BE2C (cell line): ENCODE measurements around the gene PLA2G2C.

Experiments used
- DNase-seq: peaks from one replicate; pipeline ENCODE4 v3.0.0-alpha.2; 2020
- H3K27me3 ChIP-seq: fragments of 250-450 bp; sonication (Bioruptor Pico); 2 replicates; pipeline ENCODE4 v1.5.1; 2020; ENCODE audit warnings: mild to moderate bottlenecking
- H3K36me3 ChIP-seq: fragments of 250-450 bp; sonication (Bioruptor Pico); 2 replicates; pipeline ENCODE4 v1.5.1; 2020; ENCODE audit warnings: mild to moderate bottlenecking
- H3K4me1 ChIP-seq: fragments of 250-450 bp; sonication (Bioruptor Pico); 2 replicates; pipeline ENCODE4 v1.5.1; 2020
- H3K4me3 ChIP-seq: 2 replicates; pipeline ENCODE4 v1.5.1; 2011; ENCODE audit warnings: low read depth, low read length
- H3K9me3 ChIP-seq: fragments of 250-450 bp; sonication (Bioruptor Pico); 2 replicates; pipeline ENCODE4 v1.5.1; 2020
- CTCF ChIP-seq: IDR thresholded peaks from 2 replicates; pipeline ENCODE4 v1.5.1; 2012; ENCODE audit warnings: mild to moderate bottlenecking, low read depth, low read length

The PLA2G2C gene

DNA sequence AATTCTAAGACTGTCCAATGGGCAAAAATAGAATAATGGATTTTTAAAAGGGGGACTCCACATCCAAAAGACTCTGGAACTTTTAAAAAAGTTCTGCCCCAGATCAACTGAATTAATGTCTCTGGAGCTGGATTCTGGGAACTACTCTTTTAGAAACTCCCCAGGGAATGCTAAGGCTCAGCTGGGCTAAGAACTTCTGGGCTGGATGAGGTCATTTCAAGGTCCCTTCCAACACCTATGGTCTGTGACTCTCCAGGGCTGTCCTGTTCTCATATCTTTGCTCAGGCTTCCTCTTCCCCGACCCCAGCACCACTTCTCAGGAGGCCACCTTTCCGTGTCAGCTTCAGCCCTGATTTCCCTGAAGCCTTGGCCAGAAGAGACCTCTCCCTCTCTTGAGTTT lies 13.5 kb upstream of the PLA2G2C start:
- TF ChIP-seq CTCF, result no peak
- Histone ChIP-seq H3K4me3 (no peak overlapping the region), H3K27me3 (no peaks in the 10 kb centered on the region), H3K4me1 (no peaks in the 10 kb centered on the region), H3K9me3 (no peaks in the 10 kb centered on the region), H3K36me3 (no peaks in the 10 kb centered on the region)
- DNase-seq, result no peak

- Histone ChIP-seq H3K36me3 (no peaks in the 10 kb centered on the region), H3K4me3 (no peak overlapping the region), H3K4me1 (no peaks in the 10 kb centered on the region), H3K27me3 (no peaks in the 10 kb centered on the region), H3K9me3 (no peaks in the 10 kb centered on the region)
- no peak for TF ChIP-seq CTCF
- no peak for DNase-seq
Observed at GRCh38 chr1:20199403-20199802, 13.1 kb upstream of the PLA2G2C start.

GRCh38 chr1:20198918-20199317 lies 12.6 kb upstream of the PLA2G2C start:
- Histone ChIP-seq H3K4me1 (no peaks in the 10 kb centered on the region), H3K36me3 (no peaks in the 10 kb centered on the region), H3K27me3 (no peaks in the 10 kb centered on the region), H3K4me3 (no peak overlapping the region), H3K9me3 (no peaks in the 10 kb centered on the region)
- DNase-seq, result no peak
- no peak for TF ChIP-seq CTCF

GRCh38 chr1:20198296-20198695 lies 12.0 kb upstream of the PLA2G2C start:
- H3K4me1 ChIP-seq, result no peaks in the 10 kb centered on the region
- no peak for TF ChIP-seq CTCF
- no peaks in the 10 kb centered on the region for H3K27me3 ChIP-seq
- H3K4me3 ChIP-seq, result no peak overlapping the region
- DNase-seq, result no peak
- no peaks in the 10 kb centered on the region for H3K36me3 ChIP-seq
- H3K9me3 ChIP-seq, result no peaks in the 10 kb centered on the region

GRCh38 chr1:20197329-20197791 lies 11.0 kb upstream of the PLA2G2C start:
- H3K4me1 ChIP-seq, result no peaks in the 10 kb centered on the region
- H3K36me3 ChIP-seq, result no peaks in the 10 kb centered on the region
- H3K4me3 ChIP-seq, result no peak overlapping the region
- DNase-seq, result no peak
- H3K27me3 ChIP-seq, result no peaks in the 10 kb centered on the region
- TF ChIP-seq CTCF, result no peak
- no peaks in the 10 kb centered on the region for H3K9me3 ChIP-seq

DNA sequence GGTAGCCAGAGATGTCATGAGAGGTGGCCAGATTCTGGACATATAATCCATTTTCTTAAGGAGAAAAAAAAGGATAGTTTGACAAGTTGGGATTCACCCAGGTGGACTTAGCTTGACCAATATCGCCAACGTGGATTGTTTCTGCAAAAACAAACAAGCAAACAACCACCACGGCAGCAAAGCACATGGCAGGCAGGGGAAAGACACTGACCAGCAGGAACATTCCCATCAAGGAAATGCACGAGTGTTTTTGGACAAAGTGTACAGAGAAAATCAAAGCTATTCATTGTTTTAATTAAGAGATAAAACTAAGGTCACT lies 9.1 kb upstream of the PLA2G2C start:
- TF ChIP-seq CTCF, result no peak
- H3K27me3 ChIP-seq, result no peaks in the 10 kb centered on the region
- no peak for DNase-seq

More for the DNA sequence above, 9.1 kb upstream of the PLA2G2C start:
- no peaks in the 10 kb centered on the region for H3K36me3 ChIP-seq
- no peaks in the 10 kb centered on the region for H3K4me1 ChIP-seq
- H3K9me3 ChIP-seq, result no peaks in the 10 kb centered on the region
- H3K4me3 ChIP-seq, result no peak overlapping the region
